Left lung (tissue), 10 donors: ENCODE measurements around the gene IGLL1. TPM values are rescaled to one million over a fixed set of nuclear protein-coding genes. Genes with fewer than 3 reads are reported as not detected.
"Not testable (repeated sequence)": the region's sequence is repeated elsewhere in the genome, so short reads cannot be mapped to it uniquely, and the experiment has no call there.

Experiments used
- ATAC-seq: fragments of 200-7000 bp; cut with Tn5 transposase; one replicate; pipeline ENCODE4 v1.9.1; 2020; ENCODE audit warnings: moderate library complexity
- DNase-seq, 4 donors: peaks; one replicate each; pipeline ENCODE4 v3.0.0-alpha.2; 2013 to 2020
- H3K27ac ChIP-seq, 2 donors: fragments of 200-600 bp; sonication (generic) in 1 of 2; one replicate each; pipeline versions ENCODE4 v1.5.0 to v1.8.0; 2020 to 2021
- H3K27me3 ChIP-seq, 2 donors: fragments of 200-600 bp; sonication (generic) in 1 of 2; one replicate each; pipeline versions ENCODE4 v1.5.0 to v1.8.0; 2020 to 2021
- H3K36me3 ChIP-seq, 2 donors: fragments of 200-600 bp; sonication (generic) in 1 of 2; one replicate each; pipeline versions ENCODE4 v1.5.0 to v1.8.0; 2020 to 2021
- H3K4me1 ChIP-seq, 2 donors: fragments of 200-600 bp; one replicate each; pipeline ENCODE4 v1.8.0; 2021
- H3K4me3 ChIP-seq, 2 donors: fragments of 200-600 bp; sonication (generic) in 1 of 2; one replicate each; pipeline versions ENCODE4 v1.5.0 to v1.8.0; 2020 to 2021; ENCODE audit warnings: mild to moderate bottlenecking in 1 of 2
- H3K9me3 ChIP-seq, 2 donors: fragments of 200-600 bp; sonication (generic) in 1 of 2; one replicate each; pipeline versions ENCODE4 v1.5.0 to v1.8.0; 2020 to 2021
- intact Hi-C, 2 donors: fragments of 100-400 bp; cut with DNase I; formaldehyde crosslinking; loops; one replicate each; pipeline versions ENCODE4 v1.11.2 to v1.14.2; 2022
- polyA plus RNA-seq, 6 donors: library from polyadenylated mRNA; unstranded; fragments of 120-200 nt; gene quantifications; one replicate each; pipeline ENCODE4 v1.2.1, GENCODE V29; 2013; ENCODE audit not compliant: insufficient read length in 6 of 6
- total RNA-seq, 2 donors: library from RNA; stranded (reverse); fragmentation: NEBNext Ultra II Directional; extraction: Animal tissue kit (Norgen Biotek cat#: 25700); gene quantifications; one replicate each; pipeline ENCODE4 v1.2.1, GENCODE V29; 2021
- TF ChIP-seq, protein P1 (sequence below), 2 donors: fragments of 200-600 bp; sonication (generic) in 1 of 2; IDR thresholded peaks; one replicate each; pipeline versions ENCODE4 v1.5.0 to v1.8.0; 2021; ENCODE audit warnings: antibody characterized with exemption in 2 of 2
- donor health status: DM: no; HTN: yes; CAD: no.
- donor health status: DM: no; HTN: no; CAD: no.

IGLL1 gene
- total and polyA plus RNA-seq, 8 donors: 0.39 to 1.6 (median 0.55) TPM; not detected in 2

DNA sequence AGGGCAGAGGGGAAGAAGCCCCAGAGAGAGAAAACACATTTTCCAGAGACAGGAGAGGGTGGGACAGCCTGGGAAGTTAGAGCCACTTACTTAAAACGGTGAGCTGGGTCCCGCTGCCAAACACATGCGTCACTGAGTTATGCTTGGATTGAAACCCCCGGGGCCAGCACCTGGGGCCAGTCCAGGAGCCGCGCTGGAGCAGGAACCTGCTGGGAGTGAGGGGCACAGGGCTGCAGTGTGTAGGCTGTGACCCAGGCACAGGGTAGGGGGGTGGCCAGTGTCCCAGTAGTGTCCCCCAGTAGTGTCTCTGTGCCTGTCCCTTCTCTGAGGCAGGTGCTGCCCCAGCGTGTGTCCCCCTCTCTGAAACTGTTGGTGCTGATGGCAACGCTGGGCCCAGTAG is 5.2 kb downstream of the IGLL1 start:
- ATAC-seq (no peak), DNase-seq (no peak)
- Histone ChIP-seq H3K36me3 (no peaks in the 10 kb centered on the region), H3K27ac (no peak overlapping the region), H3K9me3 (no peaks in the 10 kb centered on the region), H3K27me3 (no peaks in the 10 kb centered on the region), H3K4me3 (no peak overlapping the region), H3K4me1 (no peaks in the 10 kb centered on the region)
- intact Hi-C loops: no loop called here
- TF ChIP-seq, protein P1, sequence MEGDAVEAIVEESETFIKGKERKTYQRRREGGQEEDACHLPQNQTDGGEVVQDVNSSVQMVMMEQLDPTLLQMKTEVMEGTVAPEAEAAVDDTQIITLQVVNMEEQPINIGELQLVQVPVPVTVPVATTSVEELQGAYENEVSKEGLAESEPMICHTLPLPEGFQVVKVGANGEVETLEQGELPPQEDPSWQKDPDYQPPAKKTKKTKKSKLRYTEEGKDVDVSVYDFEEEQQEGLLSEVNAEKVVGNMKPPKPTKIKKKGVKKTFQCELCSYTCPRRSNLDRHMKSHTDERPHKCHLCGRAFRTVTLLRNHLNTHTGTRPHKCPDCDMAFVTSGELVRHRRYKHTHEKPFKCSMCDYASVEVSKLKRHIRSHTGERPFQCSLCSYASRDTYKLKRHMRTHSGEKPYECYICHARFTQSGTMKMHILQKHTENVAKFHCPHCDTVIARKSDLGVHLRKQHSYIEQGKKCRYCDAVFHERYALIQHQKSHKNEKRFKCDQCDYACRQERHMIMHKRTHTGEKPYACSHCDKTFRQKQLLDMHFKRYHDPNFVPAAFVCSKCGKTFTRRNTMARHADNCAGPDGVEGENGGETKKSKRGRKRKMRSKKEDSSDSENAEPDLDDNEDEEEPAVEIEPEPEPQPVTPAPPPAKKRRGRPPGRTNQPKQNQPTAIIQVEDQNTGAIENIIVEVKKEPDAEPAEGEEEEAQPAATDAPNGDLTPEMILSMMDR (IDR thresholded peaks at IDR 0.05): no peak

DNA sequence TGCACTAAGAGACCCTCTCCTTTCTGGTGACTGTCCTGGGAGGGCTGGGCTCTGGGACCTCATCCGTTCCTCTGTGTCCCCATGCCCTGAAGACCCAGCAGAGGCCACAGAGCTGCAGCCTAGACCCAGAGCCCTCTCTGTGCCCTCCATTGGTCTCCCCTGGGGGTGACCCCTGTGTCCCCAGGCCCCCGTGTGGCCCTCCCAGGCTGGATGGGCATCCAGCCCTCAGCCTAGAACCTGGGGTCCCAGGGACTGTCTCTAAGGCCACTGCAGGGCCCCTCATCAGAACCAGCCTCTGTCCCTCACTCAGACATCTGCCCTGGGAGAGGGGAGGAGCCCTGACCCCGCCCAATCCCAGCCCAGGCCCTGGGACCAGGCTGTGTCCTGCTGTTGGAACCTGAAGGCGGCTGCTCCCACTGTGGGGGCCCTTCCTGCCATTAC is 5.7 kb downstream of the IGLL1 start:
- Histone ChIP-seq H3K4me3 (no peak overlapping the region), H3K36me3 (no peaks in the 10 kb centered on the region), H3K4me1 (no peaks in the 10 kb centered on the region), H3K27ac (no peak overlapping the region), H3K9me3 (no peaks in the 10 kb centered on the region), H3K27me3 (no peaks in the 10 kb centered on the region)
- TF ChIP-seq, protein P1 (IDR thresholded peaks at IDR 0.05): no peak
- DNase-seq (no peak), ATAC-seq (no peak)
- intact Hi-C loops: no loop called here

DNA sequence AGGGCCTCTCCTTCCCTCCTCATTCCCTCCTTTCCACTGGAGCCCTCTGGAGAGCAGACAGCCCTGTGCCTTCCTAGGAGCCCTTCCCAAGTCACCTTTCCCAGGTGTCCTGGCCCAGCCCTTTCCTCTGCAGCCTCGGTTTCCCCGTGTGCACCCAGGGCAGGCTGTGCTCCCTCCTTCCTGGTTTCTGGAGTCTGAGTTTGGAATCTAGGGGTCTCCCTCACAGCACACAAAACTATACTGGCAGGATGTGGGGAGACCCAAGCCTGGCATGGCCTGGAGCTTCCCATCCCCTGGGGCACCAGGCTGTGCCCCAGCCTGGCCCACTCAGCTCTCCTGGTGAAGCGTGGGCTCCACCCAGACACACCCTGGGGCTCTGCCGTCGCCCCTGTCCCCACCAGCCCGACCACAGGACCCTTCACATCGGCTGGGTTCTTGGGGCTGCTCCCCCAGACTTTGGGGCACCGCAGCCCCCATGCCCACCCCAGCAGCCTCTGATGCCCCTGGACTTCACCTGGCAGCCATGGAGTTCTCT is 6.3 kb downstream of the IGLL1 start:
- H3K27me3 ChIP-seq, ATAC-seq, H3K4me3 ChIP-seq: not testable (repeated sequence)

DNA sequence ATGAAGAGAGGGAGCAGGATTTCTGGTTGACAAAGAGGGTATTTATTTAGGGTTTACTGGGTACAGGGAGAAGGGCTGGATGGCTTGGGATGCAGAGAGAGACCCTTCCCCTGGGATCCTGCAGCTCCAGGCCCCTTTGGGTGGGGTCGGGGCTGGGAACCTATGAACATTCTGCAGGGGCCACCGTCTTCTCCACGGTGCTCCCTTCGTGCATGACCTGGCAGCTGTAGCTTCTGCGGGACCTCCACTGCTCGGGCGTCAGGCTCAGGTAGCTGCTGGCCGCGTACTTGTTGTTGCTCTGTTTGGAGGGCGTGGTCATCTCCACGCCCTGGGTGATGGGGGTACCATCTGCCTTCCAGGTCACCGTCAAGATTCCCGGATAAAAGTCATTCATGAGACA is 7.0 kb downstream of the IGLL1 start:
- DNase-seq, H3K27ac ChIP-seq, H3K4me3 ChIP-seq, H3K4me1 ChIP-seq, intact Hi-C loops, H3K27me3 ChIP-seq, H3K9me3 ChIP-seq, ATAC-seq, H3K36me3 ChIP-seq: not testable (repeated sequence)

More for the DNA sequence above, 6.3 kb downstream of the IGLL1 start:
- intact Hi-C loops, H3K9me3 ChIP-seq, H3K36me3 ChIP-seq, H3K4me1 ChIP-seq, H3K27ac ChIP-seq, DNase-seq: not testable (repeated sequence)

DNA sequence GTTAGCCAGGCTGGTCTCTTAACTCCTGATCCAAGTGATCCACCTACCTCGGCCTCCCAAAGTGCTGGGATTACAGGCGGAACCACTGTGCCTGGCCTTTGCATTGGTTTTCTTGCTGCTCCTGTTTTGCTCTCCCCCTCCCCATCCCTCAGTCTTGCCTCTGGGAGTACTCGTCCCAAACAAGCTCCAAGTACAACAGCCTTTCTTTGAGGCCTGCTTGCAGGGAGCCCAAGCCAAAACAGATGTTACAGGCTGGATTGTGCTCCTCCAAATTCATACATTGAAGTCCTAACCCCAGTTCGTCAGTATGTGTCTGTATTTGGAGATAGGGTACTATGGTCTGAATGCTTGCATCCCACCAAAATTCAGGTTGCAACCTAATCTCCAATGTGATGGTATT is 8.6 kb downstream of the IGLL1 start:
- H3K4me1 ChIP-seq: peaks cover 0 to 2% of the 10 kb centered on the region in 2 donors
- no peaks in the 10 kb centered on the region for H3K36me3 ChIP-seq
- no peak overlapping the region for H3K27ac ChIP-seq
- no peak overlapping the region for H3K4me3 ChIP-seq
- DNase-seq (no peak), ATAC-seq (no peak)
- TF ChIP-seq, protein P1 (IDR thresholded peaks at IDR 0.05): no peak
- H3K27me3 ChIP-seq: peaks cover 2 to 16% of the 10 kb centered on the region in 2 donors
- intact Hi-C loops: no loop called here
- H3K9me3 ChIP-seq: no peaks in the 10 kb centered on the region

DNA sequence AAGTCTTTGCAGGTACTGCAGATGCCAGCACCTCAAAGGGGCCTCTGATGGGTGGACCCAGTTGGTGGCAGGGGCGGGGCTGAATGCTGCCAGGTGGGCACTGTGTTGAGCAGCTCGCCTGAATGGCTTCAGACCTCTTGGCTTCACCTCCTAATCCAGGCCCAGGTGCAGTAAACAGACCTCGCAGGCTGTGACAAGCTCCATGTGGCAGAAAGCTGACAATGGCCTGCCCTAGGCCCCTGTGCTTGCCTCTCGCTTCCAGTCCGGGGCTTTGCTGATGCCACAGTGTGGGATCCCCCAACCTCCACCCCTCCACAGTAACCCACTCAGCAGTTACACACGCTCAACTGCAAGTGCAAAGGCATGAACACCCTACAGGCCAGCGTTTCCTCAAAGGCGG is 9.4 kb downstream of the IGLL1 start:
- ATAC-seq: no peak
- Histone ChIP-seq H3K27me3 (peaks cover 10 to 24% of the 10 kb centered on the region in 2 donors), H3K4me3 (no peak overlapping the region), H3K4me1 (peaks cover 6 to 9% of the 10 kb centered on the region in 2 donors), H3K9me3 (no peaks in the 10 kb centered on the region), H3K36me3 (no peaks in the 10 kb centered on the region), H3K27ac (no peak overlapping the region)
- DNase-seq: no peak
- intact Hi-C loops: no loop called here
- TF ChIP-seq, protein P1 (IDR thresholded peaks at IDR 0.05): no peak
